GM12864 (cell line): ENCODE measurements around the gene TANK.

Experiments
- DNase-seq: peaks from one replicate; pipeline ENCODE4 v3.0.0-alpha.2; 2011; ENCODE audit warnings: low read depth
- H3K4me3 ChIP-seq: 2 replicates; pipeline ENCODE4 v1.5.1; 2011; ENCODE audit warnings: mild to moderate bottlenecking, low read depth, low read length, control low read depth
- TF ChIP-seq, protein P1 (sequence below): IDR thresholded peaks from 2 replicates; pipeline ENCODE4 v1.5.1; 2011; ENCODE audit warnings: low read depth, mild to moderate bottlenecking, moderate library complexity, low read length, control low read depth, inconsistent platforms; ENCODE audit errors: missing control alignments

TANK gene

DNA sequence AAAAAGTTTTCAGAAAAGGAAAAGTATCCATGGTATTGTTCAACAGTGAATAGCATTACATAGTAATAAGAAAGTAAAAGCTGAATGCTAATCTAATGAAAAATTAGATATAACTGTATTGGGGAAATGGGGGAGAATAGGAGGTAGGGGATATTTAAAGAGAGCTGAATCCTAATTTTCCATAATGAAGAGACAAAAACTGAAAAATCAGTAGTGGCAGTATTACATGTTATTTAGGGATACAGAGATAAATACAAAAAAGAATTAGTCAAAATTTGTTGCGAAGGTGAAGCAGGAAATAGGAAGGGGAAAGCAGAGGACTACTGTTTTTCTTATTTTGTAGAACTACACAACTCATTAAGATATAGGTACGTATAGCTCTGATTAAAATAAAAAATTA, 9.1 kb downstream of the TANK start:
- TF ChIP-seq, protein P1, sequence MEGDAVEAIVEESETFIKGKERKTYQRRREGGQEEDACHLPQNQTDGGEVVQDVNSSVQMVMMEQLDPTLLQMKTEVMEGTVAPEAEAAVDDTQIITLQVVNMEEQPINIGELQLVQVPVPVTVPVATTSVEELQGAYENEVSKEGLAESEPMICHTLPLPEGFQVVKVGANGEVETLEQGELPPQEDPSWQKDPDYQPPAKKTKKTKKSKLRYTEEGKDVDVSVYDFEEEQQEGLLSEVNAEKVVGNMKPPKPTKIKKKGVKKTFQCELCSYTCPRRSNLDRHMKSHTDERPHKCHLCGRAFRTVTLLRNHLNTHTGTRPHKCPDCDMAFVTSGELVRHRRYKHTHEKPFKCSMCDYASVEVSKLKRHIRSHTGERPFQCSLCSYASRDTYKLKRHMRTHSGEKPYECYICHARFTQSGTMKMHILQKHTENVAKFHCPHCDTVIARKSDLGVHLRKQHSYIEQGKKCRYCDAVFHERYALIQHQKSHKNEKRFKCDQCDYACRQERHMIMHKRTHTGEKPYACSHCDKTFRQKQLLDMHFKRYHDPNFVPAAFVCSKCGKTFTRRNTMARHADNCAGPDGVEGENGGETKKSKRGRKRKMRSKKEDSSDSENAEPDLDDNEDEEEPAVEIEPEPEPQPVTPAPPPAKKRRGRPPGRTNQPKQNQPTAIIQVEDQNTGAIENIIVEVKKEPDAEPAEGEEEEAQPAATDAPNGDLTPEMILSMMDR, result no peak
- no peak overlapping the region for H3K4me3 ChIP-seq
- no peak for DNase-seq

DNA sequence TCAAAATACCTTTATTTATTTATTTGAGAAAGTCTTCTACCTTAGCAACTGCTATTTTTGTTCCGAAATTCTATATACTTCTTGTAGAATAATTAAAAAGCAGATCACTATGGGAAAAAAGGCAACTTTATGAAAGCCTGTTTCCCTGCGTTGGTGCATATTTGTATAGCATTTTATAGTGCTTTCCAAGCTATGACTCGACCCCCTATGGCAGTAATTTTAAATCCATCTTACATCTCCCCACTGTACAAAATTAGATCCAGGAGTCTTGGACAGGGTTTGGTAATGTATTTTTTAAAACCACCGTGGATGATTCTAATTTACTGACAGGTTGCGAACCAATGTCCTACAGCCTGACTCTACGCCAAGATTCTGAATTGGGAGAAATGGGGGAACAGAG, 10.1 kb downstream of the TANK start:
- H3K4me3 ChIP-seq, result no peak overlapping the region
- no peak for DNase-seq
- TF ChIP-seq, protein P1, result no peak

DNA sequence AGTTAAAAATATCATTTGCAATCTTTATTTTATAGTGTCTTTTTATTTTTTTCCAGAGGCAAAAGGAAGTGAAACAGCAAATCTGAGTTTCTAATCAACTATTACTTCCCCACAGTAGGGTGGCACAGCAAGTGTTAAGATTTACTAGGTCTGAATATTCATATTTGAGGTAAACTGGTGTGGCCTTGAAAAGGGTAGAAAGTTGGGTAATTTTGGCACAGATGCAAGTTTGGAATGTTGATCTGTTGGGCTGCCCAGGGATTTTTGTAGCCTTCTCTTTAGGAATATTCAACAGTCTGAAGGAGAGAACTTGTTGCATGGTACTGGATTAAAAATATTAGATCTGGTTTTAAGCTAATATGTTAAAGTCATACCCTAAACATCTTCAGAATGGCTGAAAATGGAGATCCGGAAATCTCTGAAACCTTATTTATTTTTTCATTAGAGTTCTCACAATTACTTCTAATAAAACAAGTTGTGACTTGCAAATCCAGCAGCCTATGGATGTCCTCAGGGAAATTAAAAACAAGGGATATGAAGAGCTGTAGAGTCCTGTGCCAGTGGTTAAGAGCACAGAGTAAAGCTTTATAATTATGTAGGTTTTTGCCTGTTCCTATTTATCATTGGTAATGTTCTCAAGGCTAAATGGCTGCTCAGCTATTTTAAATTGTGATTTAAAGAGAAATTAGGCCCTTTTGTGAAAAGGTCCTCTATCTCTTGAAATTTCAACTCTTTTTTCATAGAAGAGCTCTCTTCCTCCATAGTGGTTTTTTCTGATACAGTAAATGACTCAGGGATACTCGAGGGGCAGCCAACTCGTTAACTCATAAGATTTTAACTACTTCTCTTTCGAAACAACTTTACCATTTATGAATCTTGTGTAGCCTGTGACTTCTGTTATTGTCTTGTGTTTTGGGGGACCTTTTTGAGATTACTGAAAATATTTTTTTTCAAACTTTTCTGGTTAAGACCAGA, 11.0 kb downstream of the TANK start:
- no peak overlapping the region for H3K4me3 ChIP-seq
- DNase-seq, result no peak
- TF ChIP-seq, protein P1, result no peak

DNA sequence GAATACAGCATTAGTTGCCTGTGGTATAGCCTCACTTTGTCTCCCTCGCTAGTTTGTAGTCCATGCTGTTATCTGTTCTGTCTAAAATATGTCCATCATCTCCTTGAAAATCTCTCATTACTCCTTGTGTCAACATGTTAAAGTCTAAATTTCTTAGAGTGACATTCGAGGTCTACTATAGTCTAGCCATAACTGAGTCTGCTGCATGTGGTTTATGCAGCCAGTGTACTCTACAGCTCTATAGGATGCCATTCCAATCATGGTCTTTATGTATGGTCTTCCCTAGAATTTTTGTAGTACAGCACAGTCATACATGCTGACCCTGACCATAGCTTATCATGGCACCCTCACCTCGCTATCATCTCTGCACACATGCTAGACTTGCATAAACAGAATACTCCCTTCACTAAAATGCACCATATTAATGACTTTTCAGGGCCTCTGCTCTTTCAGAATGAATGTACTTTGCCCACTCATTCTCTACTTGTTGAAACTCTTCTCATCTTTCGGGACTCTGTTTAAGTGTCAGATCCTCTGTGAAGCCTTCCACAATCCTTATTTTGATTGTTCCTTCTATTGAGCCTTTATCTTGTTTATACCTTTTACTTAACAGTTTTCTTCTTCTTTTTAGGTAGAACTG, 12.8 kb downstream of the TANK start:
- TF ChIP-seq, protein P1, result no peak
- H3K4me3 ChIP-seq, result no peak overlapping the region
- no peak for DNase-seq

DNA sequence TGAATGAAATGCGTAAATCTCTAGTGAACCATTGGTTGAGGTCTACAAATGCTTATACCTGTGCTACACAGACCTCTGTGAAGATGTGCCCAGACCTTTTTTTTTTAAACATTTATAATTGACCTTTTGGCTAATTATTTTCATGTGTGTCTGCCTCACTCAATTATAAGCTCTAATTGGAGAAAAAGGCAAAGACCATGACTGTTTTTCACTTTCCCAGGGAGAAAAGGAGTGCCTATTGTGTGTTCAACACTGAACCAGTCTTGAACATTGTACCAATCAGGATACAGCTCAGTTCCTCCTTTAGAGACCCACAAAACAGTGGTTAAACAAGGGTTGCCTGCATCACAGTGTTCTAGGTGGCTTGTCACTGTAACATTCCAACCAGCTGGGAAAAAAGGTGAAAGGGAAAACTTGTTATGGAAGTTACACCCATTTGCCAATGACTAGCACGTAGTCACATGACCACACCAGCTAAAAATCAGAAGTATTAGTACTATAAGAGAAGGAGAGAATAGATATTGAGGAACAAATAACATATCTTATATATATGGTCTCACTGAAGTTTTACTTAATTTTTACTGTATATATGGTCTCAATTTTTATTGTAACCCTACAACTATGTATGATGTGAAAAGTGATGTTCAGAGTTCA, 13.4 kb downstream of the TANK start:
- TF ChIP-seq, protein P1, result no peak
- DNase-seq, result no peak
- no peak overlapping the region for H3K4me3 ChIP-seq

DNA sequence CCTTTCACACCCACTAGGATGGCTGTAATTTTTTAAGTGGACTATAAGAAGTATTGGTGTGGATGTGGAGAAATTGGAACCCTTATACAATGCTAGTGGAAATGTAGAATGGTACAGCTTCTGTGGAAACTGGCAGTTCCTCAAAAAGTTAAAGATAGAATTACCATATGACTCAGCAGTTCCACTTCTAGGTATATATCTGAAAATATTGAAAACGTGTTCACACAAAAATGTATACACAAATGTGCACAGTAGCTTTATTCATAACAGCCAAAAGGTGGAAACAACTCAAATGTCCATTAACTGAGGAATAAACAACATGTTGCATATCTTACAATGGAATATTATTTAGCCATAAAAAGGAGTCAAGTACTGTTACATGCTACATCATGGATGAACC, 17.7 kb downstream of the TANK start:
- TF ChIP-seq, protein P1, result no peak
- no peak for DNase-seq
- H3K4me3 ChIP-seq, result no peak overlapping the region
